H9 (cell line): Measurements from ENCODE around the gene SOX11. TPM values are rescaled to one million over a fixed set of nuclear protein-coding genes. Genes with fewer than 3 reads are reported as not detected.

Experiments
- DNase-seq: peaks from one replicate; pipeline ENCODE4 v3.0.0-alpha.2; 2017
- H2AFZ ChIP-seq: one replicate; pipeline ENCODE4 v1.6.1; 2013; ENCODE audit warnings: mild to moderate bottlenecking, low read length, control low read depth, moderate library complexity
- H2AK5ac ChIP-seq: 2 replicates; pipeline ENCODE4 v1.6.1; 2013; ENCODE audit warnings: low read length, control low read depth, mixed read lengths; ENCODE audit not compliant: insufficient read length
- H2BK120ac ChIP-seq: one replicate; pipeline ENCODE4 v1.6.1; 2013; ENCODE audit warnings: low read depth, mild to moderate bottlenecking, low read length, control low read depth, inconsistent platforms; ENCODE audit not compliant: poor library complexity, severe bottlenecking
- H2BK12ac ChIP-seq: 2 replicates; pipeline ENCODE4 v1.6.1; 2013; ENCODE audit warnings: low read length, control low read depth, mixed read lengths, low read depth; ENCODE audit not compliant: insufficient read length
- H2BK15ac ChIP-seq: 2 replicates; pipeline ENCODE4 v1.6.1; 2013; ENCODE audit warnings: low read depth, low read length, control low read depth
- H2BK20ac ChIP-seq: one replicate; pipeline ENCODE4 v1.6.1; 2013; ENCODE audit warnings: low read depth, mild to moderate bottlenecking, low read length, control low read depth, inconsistent platforms; ENCODE audit not compliant: poor library complexity, severe bottlenecking
- H2BK5ac ChIP-seq: 2 replicates; pipeline ENCODE4 v1.6.1; 2013; ENCODE audit warnings: low read length, control low read depth, mixed read lengths; ENCODE audit not compliant: insufficient read length
- H3K14ac ChIP-seq: 2 replicates; pipeline ENCODE4 v1.6.1; 2013; ENCODE audit warnings: low read length, control low read depth; ENCODE audit not compliant: insufficient read depth
- H3K18ac ChIP-seq: 2 replicates; pipeline ENCODE4 v1.6.1; 2013; ENCODE audit warnings: low read depth, mild to moderate bottlenecking, mixed read lengths, low read length, control low read depth; ENCODE audit not compliant: insufficient read length
- H3K23ac ChIP-seq: 2 replicates; pipeline ENCODE4 v1.6.1; 2013; ENCODE audit warnings: low read length, control low read depth, mixed read lengths, low read depth; ENCODE audit not compliant: insufficient read length
- H3K23me2 ChIP-seq: 2 replicates; pipeline ENCODE4 v1.6.1; 2013; ENCODE audit warnings: low read depth, mild to moderate bottlenecking, mixed read lengths, low read length, control low read depth; ENCODE audit not compliant: insufficient read length, poor library complexity, severe bottlenecking
- H3K27ac ChIP-seq: 2 replicates; pipeline ENCODE4 v1.5.1; 2013; ENCODE audit warnings: low read length, control low read depth, mixed read lengths, low read depth; ENCODE audit not compliant: insufficient read length
- H3K27me3 ChIP-seq: 2 replicates; pipeline ENCODE4 v1.6.1; 2013; ENCODE audit warnings: low read length, control low read depth, inconsistent platforms; ENCODE audit not compliant: insufficient read depth
- H3K4ac ChIP-seq: 2 replicates; pipeline ENCODE4 v1.6.1; 2013; ENCODE audit warnings: low read depth, mild to moderate bottlenecking, control low read depth, inconsistent platforms, low read length, moderate library complexity
- H3K4me1 ChIP-seq: 2 replicates; pipeline ENCODE4 v1.6.1; 2013; ENCODE audit warnings: low read length, control low read depth, inconsistent platforms; ENCODE audit not compliant: insufficient read depth
- H3K4me2 ChIP-seq: 2 replicates; pipeline ENCODE4 v1.6.1; 2013; ENCODE audit warnings: low read length, control low read depth, mixed read lengths; ENCODE audit not compliant: insufficient read length, insufficient read depth
- H3K56ac ChIP-seq: 2 replicates; pipeline ENCODE4 v1.6.1; 2013; ENCODE audit warnings: low read depth, mild to moderate bottlenecking, mixed read lengths, low read length, control low read depth; ENCODE audit not compliant: insufficient read length
- H3K79me1 ChIP-seq: 2 replicates; pipeline ENCODE4 v1.6.1; 2013; ENCODE audit warnings: low read depth, mild to moderate bottlenecking, moderate library complexity, low read length, control low read depth, inconsistent platforms; ENCODE audit not compliant: insufficient read depth, poor library complexity, severe bottlenecking
- H3K79me2 ChIP-seq: 2 replicates; pipeline ENCODE4 v1.6.1; 2013; ENCODE audit warnings: low read length, control low read depth, inconsistent platforms; ENCODE audit not compliant: insufficient read depth
- H3K9ac ChIP-seq: 2 replicates; pipeline ENCODE4 v1.6.1; 2013; ENCODE audit warnings: low read length, control low read depth, mixed read lengths; ENCODE audit not compliant: insufficient read length; ENCODE audit errors: extremely low read depth
- H3K9me3 ChIP-seq: one replicate; pipeline ENCODE4 v1.6.1; 2013; ENCODE audit warnings: low read depth, low read length, inconsistent platforms; ENCODE audit not compliant: control insufficient read depth
- H3T11ph ChIP-seq: one replicate; pipeline ENCODE4 v1.6.1; 2013; ENCODE audit warnings: mild to moderate bottlenecking, low read length, control low read depth, inconsistent platforms
- H4K20me1 ChIP-seq: one replicate; pipeline ENCODE4 v1.6.1; 2013; ENCODE audit not compliant: control insufficient read depth, insufficient read length, insufficient read depth
- H4K5ac ChIP-seq: 2 replicates; pipeline ENCODE4 v1.6.1; 2013; ENCODE audit warnings: low read depth, mild to moderate bottlenecking, mixed read lengths, low read length, control low read depth; ENCODE audit not compliant: insufficient read length
- H4K8ac ChIP-seq: replicated peaks from 2 replicates; pipeline ENCODE4 v1.6.1; 2013; ENCODE audit warnings: low read length, control low read depth, mixed read lengths, low read depth; ENCODE audit not compliant: insufficient read length
- H4K91ac ChIP-seq: 2 replicates; pipeline ENCODE4 v1.6.1; 2013; ENCODE audit warnings: low read depth, mild to moderate bottlenecking, moderate library complexity, mixed read lengths, low read length, control low read depth; ENCODE audit not compliant: insufficient read length
- H3K27ac Mint-ChIP-seq, 3 experiments: 2 replicates in 2 of 3; 3 replicates in 1 of 3; pipeline ENCODE4 v1.8.0; 2020 to 2021; ENCODE audit warnings: mixed read lengths in 3 of 3, mild to moderate bottlenecking in 1 of 3, moderate library complexity in 1 of 3
- H3K27me3 Mint-ChIP-seq: 2 replicates; pipeline ENCODE4 v1.8.0; 2021; ENCODE audit warnings: low read depth, mild to moderate bottlenecking, moderate library complexity, mixed read lengths
- H3K36me3 Mint-ChIP-seq, 3 experiments: 2 replicates in 2 of 3; 3 replicates in 1 of 3; pipeline ENCODE4 v1.8.0; 2020 to 2021; ENCODE audit warnings: low read depth in 3 of 3, mixed read lengths in 3 of 3; ENCODE audit not compliant: insufficient read depth in 1 of 3
- H3K4me1 Mint-ChIP-seq, 2 experiments: 2 replicates each; pipeline ENCODE4 v1.8.0; 2020; ENCODE audit warnings: mixed read lengths in 2 of 2
- H3K4me3 Mint-ChIP-seq, 2 experiments: 2 replicates in 1 of 2; 3 replicates in 1 of 2; pipeline ENCODE4 v1.8.0; 2020 to 2021; ENCODE audit warnings: mild to moderate bottlenecking in 2 of 2, mixed read lengths in 2 of 2, moderate library complexity in 1 of 2
- H3K9me3 Mint-ChIP-seq, 2 experiments: 2 replicates in 1 of 2; 3 replicates in 1 of 2; pipeline ENCODE4 v1.8.0; 2020; ENCODE audit warnings: mild to moderate bottlenecking in 2 of 2, mixed read lengths in 2 of 2, moderate library complexity in 1 of 2
- CTCF ChIP-seq: fragments of 200-600 bp; sonication (generic); conservative IDR thresholded peaks from 3 replicates; pipeline ENCODE4 v1.8.0; 2021; ENCODE audit warnings: antibody characterized with exemption, mild to moderate bottlenecking
- WGBS: extraction: QIAGEN DNeasy Blood & Tissue Kit; methylation state at CpG from one replicate; pipeline ENCODE4 v1.1.7; 2013; ENCODE audit warnings: missing lambda C conversion rate, low lambda C conversion rate, mixed read lengths; ENCODE audit not compliant: insufficient read length; ENCODE audit errors: extremely low coverage; 5-methylcytosine and 5-hydroxymethylcytosine counted together
- total RNA-seq: library from RNA; stranded (reverse); gene quantifications from 2 replicates; pipeline ENCODE4 v1.2.1, GENCODE V29; 2021

The SOX11 gene
- total RNA-seq, 1 experiment from 2014 or later, result 43.8 TPM

- Histone ChIP-seq H2AK5ac (no peak overlapping the region), H3K4me2 (no peak overlapping the region), H3K79me2 (no peaks in the 10 kb centered on the region), H3K9me3 (no peaks in the 10 kb centered on the region), H2BK120ac (no peak overlapping the region), H2BK12ac (no peak overlapping the region), H3K18ac (no peak overlapping the region), H3K4ac (no peak overlapping the region), H3K9ac (no peak overlapping the region), H3T11ph (no peak overlapping the region), H3K23me2 (no peaks in the 10 kb centered on the region), H2BK15ac (no peak overlapping the region), H2AFZ (no peak overlapping the region), H2BK5ac (no peak overlapping the region), H3K23ac (no peak overlapping the region), H3K27ac (no peak overlapping the region), H3K4me1 (no peaks in the 10 kb centered on the region; the same call in 1 of the 2 replicates), H4K91ac (no peak overlapping the region), H4K5ac (no peak overlapping the region), H3K79me1 (no peaks in the 10 kb centered on the region), H4K20me1 (no peaks in the 10 kb centered on the region), H3K27me3 (no peaks in the 10 kb centered on the region), H4K8ac (no peak overlapping the region), H2BK20ac (no peak overlapping the region), H3K56ac (no peak overlapping the region), H3K14ac (no peak overlapping the region)
- Mint-ChIP-seq H3K9me3 (peaks cover 12% of the 10 kb centered on the region in 2 experiments; a peak in 4 of 5 replicates), H3K27ac (no peak overlapping the region), H3K36me3 (peaks cover 0 to 18% (median 0%) of the 10 kb centered on the region in 3 experiments; a peak in 4 of 7 replicates), H3K27me3 (no peaks in the 10 kb centered on the region), H3K4me3 (no peak overlapping the region), H3K4me1 (peaks cover 0 to 3% of the 10 kb centered on the region in 2 experiments; a peak in 2 of 4 replicates)
- WGBS, result no CpG with 5 or more reads among the region's 4 CpGs
- TF ChIP-seq CTCF, result no peak
- no peak for DNase-seq
Measured at GRCh38 chr2:5657231-5657630, 35.0 kb upstream of the SOX11 start.
